ENCODE data around the gene CCDC106. TPM values are rescaled to one million over a fixed set of nuclear protein-coding genes. Genes with fewer than 3 reads are reported as not detected.

CCDC106 gene
- total RNA-seq, 1 experiment from 2014 or later = 21.1 TPM

DNA sequence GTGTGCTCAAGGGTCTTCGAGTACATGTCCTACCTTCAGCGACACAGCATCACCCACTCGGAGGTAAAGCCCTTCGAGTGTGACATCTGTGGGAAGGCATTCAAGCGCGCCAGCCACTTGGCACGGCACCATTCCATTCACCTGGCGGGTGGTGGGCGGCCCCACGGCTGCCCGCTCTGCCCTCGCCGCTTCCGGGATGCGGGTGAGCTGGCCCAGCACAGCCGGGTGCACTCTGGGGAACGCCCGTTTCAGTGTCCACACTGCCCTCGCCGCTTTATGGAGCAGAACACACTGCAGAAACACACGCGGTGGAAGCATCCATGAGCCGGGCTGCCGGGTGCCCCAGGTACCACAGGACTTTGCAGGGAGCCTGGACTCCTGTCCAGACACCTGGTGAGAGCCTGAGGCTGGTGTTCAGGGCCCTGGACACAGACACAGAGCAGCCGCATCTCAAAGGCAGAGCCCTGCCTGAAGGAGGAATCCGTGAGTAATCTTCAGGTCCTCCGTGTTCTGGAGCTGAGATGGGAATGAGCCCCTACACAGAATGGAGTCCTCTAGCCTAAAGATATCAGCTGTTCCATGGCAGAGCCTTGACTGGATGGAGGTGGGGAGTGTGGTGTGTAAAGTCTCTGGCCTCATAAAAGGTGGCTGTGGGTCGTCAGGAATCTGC, 3.0 kb upstream of the CCDC106 start:
- peaks cover 24% of the 10 kb centered on the region for H3K4me1 Mint-ChIP-seq
- POLR2A ChIA-PET = no interaction called here
- H3K4me3 Mint-ChIP-seq = peak overlapping the region; percentile 89
- no peaks in the 10 kb centered on the region for H3K9me3 Mint-ChIP-seq
- ATAC-seq (no peak), DNase-seq (ENCODE audit: low spot score) (no peak)
- CTCF ChIA-PET = interaction anchor here (1.4 kb wide), 1 partner anchor 10 kb away, joined by 3 read pairs; the partner anchor contains the start of gene U2AF2
- peaks cover 13% of the 10 kb centered on the region for H3K36me3 Mint-ChIP-seq
- H3K27me3 Mint-ChIP-seq (ENCODE audit: low read depth) = peaks cover 4% of the 10 kb centered on the region
- TF ChIP-seq SOX15 (CRISPR knock-in tag; IDR thresholded peaks at IDR 0.05) = no peak
- 0 out of 2 replicates have a peak, but pooled peaks have one; percentile 36 for TF ChIP-seq ESRRA (CRISPR knock-in tag; IDR thresholded peaks at IDR 0.05; ENCODE audit: borderline replicate concordance)
- H3K27ac Mint-ChIP-seq = no peak overlapping the region

DNA sequence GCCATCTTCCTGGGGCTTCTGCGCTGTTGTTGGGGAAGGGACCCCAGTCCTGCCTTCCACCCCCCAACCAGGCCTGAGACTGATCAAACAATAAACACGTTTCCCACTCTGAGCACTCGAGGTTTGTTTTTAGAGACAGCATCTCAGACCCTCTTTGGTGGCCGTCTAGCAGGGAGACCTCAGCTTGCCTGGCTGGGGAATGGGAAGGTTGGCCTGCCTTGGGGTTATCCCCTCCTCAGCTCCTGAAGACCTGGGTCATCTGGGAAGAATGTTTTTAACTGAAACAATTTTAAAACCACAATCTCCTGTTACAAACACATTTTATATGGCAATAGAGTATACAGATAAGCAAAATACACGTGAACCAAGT, 2.5 kb upstream of the CCDC106 start:
- TF ChIP-seq ZNF317 (CRISPR knock-in tag; IDR thresholded peaks at IDR 0.05; ENCODE audit: borderline replicate concordance, low read depth) (no peak), ZNF138 (CRISPR knock-in tag; conservative IDR thresholded peaks at IDR 0.05) (no peak), NFYB (CRISPR knock-in tag; conservative IDR thresholded peaks at IDR 0.05; ENCODE audit: low read depth) (no peak), RORB (CRISPR knock-in tag; IDR thresholded peaks at IDR 0.05) (no peak), RELA (CRISPR knock-in tag; IDR thresholded peaks at IDR 0.05; ENCODE audit: borderline replicate concordance) (no peak), ZNF219 (CRISPR knock-in tag; IDR thresholded peaks at IDR 0.05; ENCODE audit: borderline replicate concordance) (no peak), ESRRA (CRISPR knock-in tag; IDR thresholded peaks at IDR 0.05; ENCODE audit: borderline replicate concordance) (no peak), GTF2I (CRISPR knock-in tag; conservative IDR thresholded peaks at IDR 0.05) (no peak), CBFB (CRISPR knock-in tag; IDR thresholded peaks at IDR 0.05; ENCODE audit: low read depth) (no peak), SMAD3 (CRISPR knock-in tag; IDR thresholded peaks at IDR 0.05; ENCODE audit: borderline replicate concordance) (no peak), FOXP1 (CRISPR knock-in tag; IDR thresholded peaks at IDR 0.05; ENCODE audit: borderline replicate concordance) (no peak), ELF4 (CRISPR knock-in tag; IDR thresholded peaks at IDR 0.05; ENCODE audit: low read depth) (no peak), ATF3 (CRISPR knock-in tag; conservative IDR thresholded peaks at IDR 0.05) (no peak), ZNF671 (CRISPR knock-in tag; IDR thresholded peaks at IDR 0.05) (no peak)
- TF ChIP-seq, protein P1, sequence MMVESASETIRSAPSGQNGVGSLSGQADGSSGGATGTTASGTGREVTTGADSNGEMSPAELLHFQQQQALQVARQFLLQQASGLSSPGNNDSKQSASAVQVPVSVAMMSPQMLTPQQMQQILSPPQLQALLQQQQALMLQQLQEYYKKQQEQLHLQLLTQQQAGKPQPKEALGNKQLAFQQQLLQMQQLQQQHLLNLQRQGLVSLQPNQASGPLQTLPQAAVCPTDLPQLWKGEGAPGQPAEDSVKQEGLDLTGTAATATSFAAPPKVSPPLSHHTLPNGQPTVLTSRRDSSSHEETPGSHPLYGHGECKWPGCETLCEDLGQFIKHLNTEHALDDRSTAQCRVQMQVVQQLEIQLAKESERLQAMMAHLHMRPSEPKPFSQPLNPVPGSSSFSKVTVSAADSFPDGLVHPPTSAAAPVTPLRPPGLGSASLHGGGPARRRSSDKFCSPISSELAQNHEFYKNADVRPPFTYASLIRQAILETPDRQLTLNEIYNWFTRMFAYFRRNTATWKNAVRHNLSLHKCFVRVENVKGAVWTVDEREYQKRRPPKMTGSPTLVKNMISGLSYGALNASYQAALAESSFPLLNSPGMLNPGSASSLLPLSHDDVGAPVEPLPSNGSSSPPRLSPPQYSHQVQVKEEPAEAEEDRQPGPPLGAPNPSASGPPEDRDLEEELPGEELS (CRISPR knock-in tag; IDR thresholded peaks at IDR 0.05) = no peak
- TF ChIP-seq, protein P2, sequence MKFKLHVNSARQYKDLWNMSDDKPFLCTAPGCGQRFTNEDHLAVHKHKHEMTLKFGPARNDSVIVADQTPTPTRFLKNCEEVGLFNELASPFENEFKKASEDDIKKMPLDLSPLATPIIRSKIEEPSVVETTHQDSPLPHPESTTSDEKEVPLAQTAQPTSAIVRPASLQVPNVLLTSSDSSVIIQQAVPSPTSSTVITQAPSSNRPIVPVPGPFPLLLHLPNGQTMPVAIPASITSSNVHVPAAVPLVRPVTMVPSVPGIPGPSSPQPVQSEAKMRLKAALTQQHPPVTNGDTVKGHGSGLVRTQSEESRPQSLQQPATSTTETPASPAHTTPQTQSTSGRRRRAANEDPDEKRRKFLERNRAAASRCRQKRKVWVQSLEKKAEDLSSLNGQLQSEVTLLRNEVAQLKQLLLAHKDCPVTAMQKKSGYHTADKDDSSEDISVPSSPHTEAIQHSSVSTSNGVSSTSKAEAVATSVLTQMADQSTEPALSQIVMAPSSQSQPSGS (CRISPR knock-in tag; IDR thresholded peaks at IDR 0.05; ENCODE audit: borderline replicate concordance, low read depth) = no peak
- TF ChIP-seq, protein P3, sequence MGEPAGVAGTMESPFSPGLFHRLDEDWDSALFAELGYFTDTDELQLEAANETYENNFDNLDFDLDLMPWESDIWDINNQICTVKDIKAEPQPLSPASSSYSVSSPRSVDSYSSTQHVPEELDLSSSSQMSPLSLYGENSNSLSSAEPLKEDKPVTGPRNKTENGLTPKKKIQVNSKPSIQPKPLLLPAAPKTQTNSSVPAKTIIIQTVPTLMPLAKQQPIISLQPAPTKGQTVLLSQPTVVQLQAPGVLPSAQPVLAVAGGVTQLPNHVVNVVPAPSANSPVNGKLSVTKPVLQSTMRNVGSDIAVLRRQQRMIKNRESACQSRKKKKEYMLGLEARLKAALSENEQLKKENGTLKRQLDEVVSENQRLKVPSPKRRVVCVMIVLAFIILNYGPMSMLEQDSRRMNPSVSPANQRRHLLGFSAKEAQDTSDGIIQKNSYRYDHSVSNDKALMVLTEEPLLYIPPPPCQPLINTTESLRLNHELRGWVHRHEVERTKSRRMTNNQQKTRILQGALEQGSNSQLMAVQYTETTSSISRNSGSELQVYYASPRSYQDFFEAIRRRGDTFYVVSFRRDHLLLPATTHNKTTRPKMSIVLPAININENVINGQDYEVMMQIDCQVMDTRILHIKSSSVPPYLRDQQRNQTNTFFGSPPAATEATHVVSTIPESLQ (CRISPR knock-in tag; IDR thresholded peaks at IDR 0.05) = no peak
- H3K27me3 Mint-ChIP-seq (ENCODE audit: low read depth) = peaks cover under 1% of the 10 kb centered on the region; the same call in 1 of the 2 replicates
- ATAC-seq (no peak), DNase-seq (ENCODE audit: low spot score) (no peak)
- CTCF ChIA-PET = interaction anchor here (0.7 to 1.4 kb wide), 2 partner anchors 9 to 14 kb away, joined by 3 read pairs; partner anchors contain the start of gene U2AF2
- POLR2A ChIA-PET = no interaction called here
- H3K4me3 Mint-ChIP-seq = peak overlapping the region; percentile 49
- peaks cover 20% of the 10 kb centered on the region for H3K4me1 Mint-ChIP-seq
- H3K27ac Mint-ChIP-seq = no peak overlapping the region
- H3K9me3 Mint-ChIP-seq = no peaks in the 10 kb centered on the region
- H3K36me3 Mint-ChIP-seq = peaks cover 14% of the 10 kb centered on the region

All from WTC11 (cell line).